Colon (tissue), 2 donors: Measurements from ENCODE around the gene OR6C68.
"Not testable (repeated sequence)": the region's sequence is repeated elsewhere in the genome, so short reads cannot be mapped to it uniquely, and the experiment has no call there.

Source experiments
- FAIRE-seq: peaks from 2 replicates; lab custom pipeline; 2012; peaks lifted over from hg19 to GRCh38; lab: Jason Lieb, UNC
- donor health status: control.
- donor health status: control.

Gene OR6C68

DNA sequence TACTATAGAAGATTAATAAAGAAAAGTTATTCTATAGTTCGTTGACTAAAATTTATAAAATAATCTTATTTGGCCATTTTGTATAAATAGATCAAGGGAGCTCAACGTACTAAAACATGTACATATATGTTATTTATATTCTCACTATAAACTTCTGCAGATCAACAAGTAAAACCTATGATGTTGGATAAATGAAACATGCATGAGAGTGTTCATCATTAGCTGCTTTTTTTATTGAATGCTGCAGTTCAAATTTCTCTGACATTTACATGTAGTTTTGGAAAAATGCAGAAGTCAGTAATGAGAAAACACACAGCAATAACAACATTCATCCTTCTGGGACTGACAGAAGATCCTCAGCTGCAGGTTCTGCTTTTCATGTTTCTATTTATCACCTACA lies at the start of gene OR6C68:
Gene OR6C68, plus strand, starts transcription at position 301 of the 400 bp plus-strand sequence. Its CDS starts 0 bp downstream, at position 301.
- FAIRE-seq, result peak; percentile 60

GRCh38 chr12:55443776-55444175 lies 48.4 kb upstream of the OR6C68 start, which contains the start of gene OR6C2:
TSS of gene OR6C2 (plus strand) at chr12:55444076. CDS start at chr12:55452214, 8,138 bp downstream.
- FAIRE-seq, result no peak

- FAIRE-seq, result no peak
Measured at GRCh38 chr12:55445357-55445756, 46.8 kb upstream of the OR6C68 start.

- FAIRE-seq, result no peak
Measured at GRCh38 chr12:55446326-55446725, 45.9 kb upstream of the OR6C68 start.

GRCh38 chr12:55448825-55449224 lies 43.4 kb upstream of the OR6C68 start:
- FAIRE-seq, result no peak

DNA sequence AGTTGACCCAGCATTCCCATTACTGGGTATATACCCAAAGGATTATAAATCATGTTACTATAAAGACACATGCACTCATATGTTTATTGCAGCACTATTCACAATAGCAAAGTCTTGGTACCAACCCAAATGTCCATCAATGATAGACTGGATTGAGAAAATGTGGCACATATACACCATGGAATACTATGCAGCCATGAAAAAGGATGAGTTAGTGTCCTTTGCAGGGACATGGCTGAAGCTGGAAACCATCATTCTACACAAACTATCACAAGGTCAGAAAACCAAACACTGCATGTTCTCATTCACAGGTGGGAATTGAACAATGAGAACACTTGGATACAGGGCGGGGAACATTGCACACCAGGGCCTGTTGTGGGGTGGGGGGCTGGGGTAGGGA lies 27.3 kb upstream of the OR6C68 start:
- FAIRE-seq, result not testable (repeated sequence)

DNA sequence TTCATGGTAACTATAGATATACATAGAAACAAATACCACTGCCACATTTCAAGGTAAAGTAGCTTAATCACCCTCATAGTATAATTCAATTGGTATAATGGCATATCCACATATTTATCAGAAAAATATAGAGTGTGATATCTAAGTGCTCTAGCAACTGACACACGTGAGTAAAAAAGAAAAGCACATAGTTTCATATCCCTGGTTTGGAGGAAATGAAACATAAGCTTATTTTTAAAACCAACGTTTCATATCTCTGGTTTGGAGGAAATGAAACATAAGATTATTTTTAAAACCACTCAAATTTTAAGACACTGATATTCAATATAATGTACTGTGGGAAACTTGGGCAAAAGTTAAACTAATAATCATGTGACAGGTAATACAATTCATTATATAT lies 24.3 kb upstream of the OR6C68 start:
- no peak for FAIRE-seq

DNA sequence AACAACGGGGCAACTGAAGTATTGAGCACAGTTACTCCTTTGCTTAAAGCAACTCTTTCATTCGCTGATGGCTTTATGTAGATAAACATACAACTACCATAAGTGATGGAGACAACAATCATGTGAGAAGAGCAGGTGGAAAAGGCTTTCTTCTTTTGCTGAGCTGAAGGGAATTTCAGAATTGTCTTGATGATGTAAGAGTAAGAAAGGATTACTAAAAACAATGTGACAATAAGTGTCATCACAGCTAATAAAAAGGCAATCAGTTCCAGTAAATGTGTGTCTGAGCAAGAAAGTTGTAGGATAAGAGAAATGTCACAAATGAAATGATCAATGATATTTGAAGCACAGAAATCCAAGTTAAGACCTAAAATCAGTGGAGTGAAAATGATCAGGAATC lies 22.9 kb upstream of the OR6C68 start:
- FAIRE-seq, result no peak

- no peak for FAIRE-seq
Measured at GRCh38 chr12:55470088-55470829, 21.9 kb upstream of the OR6C68 start, which contains the start of gene OR6C70. TSS of gene OR6C70 (minus strand) at chr12:55470138. CDS start at chr12:55470138, 0 bp downstream.

DNA sequence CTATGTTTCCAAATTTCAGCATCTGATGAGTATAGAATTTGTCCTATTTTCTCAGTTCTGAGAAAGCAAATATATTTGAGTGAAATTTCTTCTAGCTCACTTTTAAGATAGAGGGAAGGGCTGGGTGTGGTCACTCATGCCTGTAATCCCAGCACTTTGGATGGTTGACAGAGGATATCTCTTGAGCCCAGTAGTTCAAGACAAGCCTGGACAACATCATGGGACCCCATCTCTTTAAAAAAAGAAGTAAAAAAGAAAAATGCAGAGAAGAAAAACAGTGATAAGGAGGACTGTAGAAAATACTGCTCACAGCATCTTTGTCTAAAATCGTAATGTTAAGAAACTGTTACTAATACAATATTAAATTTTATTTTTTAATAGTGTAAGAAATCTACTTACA lies 19.9 kb upstream of the OR6C68 start:
- FAIRE-seq, result no peak

DNA sequence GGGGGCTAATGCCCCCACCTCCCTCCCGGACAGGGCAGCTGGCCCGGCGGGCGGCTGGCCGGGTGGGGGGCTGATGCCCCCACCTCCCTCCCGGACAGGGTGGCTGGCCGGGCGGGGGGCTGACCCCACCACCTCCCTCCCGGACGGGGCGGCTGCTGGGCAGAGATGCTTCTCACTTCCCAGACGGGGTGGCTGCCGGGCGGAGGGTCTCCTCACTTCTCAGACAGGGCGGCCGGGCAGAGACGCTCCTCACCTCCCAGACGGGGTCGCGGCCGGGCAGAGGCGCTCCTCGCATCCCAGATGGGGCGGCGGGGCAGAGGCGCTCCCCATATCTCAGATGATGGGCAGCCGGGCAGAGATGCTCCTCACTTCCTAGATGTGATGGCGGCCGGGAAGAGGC lies 13.0 kb upstream of the OR6C68 start:
- not testable (repeated sequence) for FAIRE-seq

DNA sequence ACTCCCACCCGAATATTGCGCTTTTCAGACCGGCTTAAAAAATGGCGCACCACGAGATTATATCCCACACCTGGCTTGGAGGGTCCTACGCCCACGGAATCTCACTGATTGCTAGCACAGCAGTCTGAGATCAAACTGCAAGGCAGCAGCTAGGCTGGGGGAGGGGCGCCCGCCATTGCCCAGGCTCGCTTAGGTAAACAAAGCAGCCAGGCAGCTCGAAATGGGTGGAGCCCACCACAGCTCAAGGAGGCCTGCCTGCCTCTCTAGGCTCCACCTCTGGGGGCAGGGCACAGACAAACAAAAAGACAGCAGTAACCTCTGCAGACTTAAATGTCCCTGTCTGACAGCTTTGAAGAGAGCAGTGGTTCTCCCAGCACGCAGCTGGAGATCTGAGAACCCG lies 7.9 kb upstream of the OR6C68 start:
- not testable (repeated sequence) for FAIRE-seq

DNA sequence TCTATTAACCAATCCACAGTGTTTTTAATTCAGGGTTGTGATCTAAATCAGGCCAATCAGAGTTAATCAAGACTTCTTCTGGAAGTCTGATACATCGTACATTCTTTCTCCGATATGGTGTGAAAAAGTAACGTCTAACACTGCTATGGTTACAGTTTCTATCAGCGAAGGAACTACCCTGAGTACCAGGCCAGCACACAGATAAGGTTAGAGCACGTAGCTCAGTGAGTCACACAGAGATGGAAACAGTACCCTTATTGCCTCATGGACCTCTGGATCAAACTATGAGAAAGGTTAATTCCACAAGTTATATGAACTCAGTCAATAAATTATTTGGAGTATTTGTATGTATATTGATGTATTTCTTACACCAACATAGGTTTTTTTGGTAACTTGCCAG lies 3.3 kb downstream of the OR6C68 start:
- no peak for FAIRE-seq

DNA sequence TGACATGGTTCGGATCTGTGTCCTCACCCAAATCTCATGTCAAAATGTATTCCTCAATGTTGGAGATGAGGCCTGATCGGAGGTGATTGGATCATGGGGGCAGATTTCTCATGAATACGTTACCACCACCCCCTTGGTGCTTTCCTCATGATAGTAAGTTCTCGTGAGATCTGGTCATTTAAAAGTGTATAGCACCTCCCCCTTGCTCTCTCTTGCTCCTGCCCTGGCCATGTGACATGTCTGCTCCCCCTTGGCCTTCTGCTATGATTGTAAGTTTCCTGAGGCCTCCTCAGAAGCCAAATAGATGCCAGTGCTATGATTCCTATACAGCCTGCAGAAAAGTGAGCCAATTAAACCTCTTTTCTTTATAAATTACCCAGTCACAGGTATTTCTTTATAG lies 7.1 kb downstream of the OR6C68 start:
- no peak for FAIRE-seq

GRCh38 chr12:55499810-55500252 lies 7.7 kb downstream of the OR6C68 start:
- FAIRE-seq, result no peak

- FAIRE-seq, result no peak
Measured at GRCh38 chr12:55501601-55502000, 9.4 kb downstream of the OR6C68 start.

DNA sequence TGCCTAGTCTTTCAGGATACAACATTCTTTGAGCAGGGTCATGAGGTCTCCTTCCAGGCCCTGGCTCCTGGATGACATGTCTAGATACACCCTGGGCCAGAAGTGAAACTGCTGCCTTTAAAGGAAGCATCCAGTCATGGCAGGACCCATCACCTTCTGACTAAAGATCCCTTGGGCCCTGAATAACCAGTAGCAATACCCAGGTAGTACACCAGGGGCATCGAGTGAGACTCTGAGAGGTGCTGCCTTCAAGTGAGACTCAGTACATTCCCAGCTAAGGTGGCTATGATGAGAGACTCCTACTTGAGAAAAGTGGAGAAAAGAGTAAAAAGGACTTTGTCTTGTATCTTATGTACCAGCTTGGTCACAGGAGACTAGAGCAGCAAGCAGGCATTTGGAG lies 23.5 kb downstream of the OR6C68 start:
- no peak for FAIRE-seq

DNA sequence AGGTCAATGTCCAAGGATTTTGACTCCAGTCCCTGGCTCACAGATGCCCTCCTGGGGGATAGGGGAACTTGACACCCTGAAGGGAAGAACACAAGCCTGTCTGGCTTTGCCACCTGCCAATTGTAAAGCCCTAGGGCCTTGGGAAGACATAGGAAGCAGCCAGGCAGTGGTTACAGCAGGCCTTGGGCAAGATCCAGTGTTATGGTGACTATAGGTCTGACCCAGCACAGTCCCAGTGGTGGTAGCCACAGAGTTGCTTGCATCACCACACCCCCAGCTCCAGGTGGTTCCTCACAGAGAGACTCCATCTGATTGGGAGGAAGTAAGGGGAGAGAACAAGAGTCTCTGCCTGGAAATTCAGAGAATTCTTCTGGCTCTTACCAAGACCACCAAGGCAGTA lies 24.2 kb downstream of the OR6C68 start:
- no peak for FAIRE-seq
